ENCODE results near the gene PCNX1.
"Not testable (repeated sequence)": the region's sequence is repeated elsewhere in the genome, so short reads cannot be mapped to it uniquely, and the experiment has no call there.

Gene PCNX1

GRCh38 chr14:71063351-71063750 lies 156.1 kb downstream of the PCNX1 start:
- DNase-seq (ENCODE audit: low read depth in 1 of 2, low spot score in 1 of 2) = no peak

DNA sequence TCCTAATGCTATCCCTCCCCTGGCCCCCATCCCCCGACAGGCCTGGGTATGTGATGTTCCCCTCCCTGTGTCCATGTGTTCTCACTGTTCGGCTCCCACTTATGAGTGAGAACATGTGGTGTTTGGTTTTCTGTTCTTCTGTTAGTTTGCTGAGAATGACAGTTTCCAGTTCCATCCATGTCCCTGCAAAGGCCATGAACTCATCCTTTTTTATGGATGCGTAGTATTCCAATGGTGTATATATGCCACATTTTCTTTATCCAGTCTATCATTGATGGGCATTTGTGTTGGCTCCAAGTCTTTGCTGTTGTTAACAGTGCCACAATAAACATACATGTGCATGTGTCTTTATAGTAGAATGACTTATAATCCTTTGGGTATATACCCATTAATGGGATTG lies 157.5 kb downstream of the PCNX1 start:
- DNase-seq (ENCODE audit: low read depth in 1 of 2, low spot score in 1 of 2) = not testable (repeated sequence)

DNA sequence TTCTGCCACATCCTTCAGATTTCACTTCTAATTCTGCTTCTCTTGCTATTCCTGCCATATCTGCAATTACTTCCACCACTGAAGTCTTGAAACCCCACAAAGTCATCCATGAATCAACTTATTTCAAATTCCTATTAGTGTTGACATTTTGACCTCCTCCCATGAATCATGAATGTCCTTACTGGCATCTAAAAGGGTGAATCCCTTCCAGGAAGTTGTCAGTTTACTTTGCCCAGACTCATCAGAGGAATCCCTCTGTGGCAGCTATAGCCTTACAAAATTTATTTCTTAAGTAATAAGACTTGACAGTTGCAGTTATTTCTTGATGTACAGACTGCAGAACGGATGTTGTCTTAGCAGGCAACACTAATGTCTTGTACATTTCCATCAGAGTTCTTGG lies 162.9 kb downstream of the PCNX1 start:
- DNase-seq (ENCODE audit: low read depth in 1 of 2, low spot score in 1 of 2) = no peak

DNA sequence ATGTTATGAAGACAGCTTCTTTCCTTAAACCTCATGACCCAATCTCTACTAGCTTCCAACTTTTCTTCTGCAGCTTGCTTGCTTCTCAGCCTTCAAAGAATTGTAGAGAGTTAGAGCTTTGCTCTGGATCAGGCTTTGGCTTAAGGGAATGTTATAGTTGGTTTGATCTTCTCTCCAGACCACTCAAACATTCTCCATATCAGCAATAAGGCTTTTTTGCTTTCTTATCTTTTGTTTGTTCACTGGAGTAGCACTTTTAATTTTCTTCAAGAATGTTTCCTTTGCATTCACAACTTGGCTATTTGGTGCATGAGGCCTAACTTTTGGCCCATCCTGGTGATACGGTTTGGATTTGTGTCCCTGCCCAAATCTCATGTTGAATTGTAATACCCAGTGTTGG lies 163.8 kb downstream of the PCNX1 start:
- no peak for DNase-seq (ENCODE audit: low read depth in 1 of 2, low spot score in 1 of 2)

- DNase-seq (ENCODE audit: low read depth in 1 of 2, low spot score in 1 of 2) = no peak
Measured at GRCh38 chr14:71076462-71077092, 169.3 kb downstream of the PCNX1 start.

GRCh38 chr14:71078500-71078899 lies 171.2 kb downstream of the PCNX1 start:
- no peak for DNase-seq (ENCODE audit: low read depth in 1 of 2, low spot score in 1 of 2)

DNA sequence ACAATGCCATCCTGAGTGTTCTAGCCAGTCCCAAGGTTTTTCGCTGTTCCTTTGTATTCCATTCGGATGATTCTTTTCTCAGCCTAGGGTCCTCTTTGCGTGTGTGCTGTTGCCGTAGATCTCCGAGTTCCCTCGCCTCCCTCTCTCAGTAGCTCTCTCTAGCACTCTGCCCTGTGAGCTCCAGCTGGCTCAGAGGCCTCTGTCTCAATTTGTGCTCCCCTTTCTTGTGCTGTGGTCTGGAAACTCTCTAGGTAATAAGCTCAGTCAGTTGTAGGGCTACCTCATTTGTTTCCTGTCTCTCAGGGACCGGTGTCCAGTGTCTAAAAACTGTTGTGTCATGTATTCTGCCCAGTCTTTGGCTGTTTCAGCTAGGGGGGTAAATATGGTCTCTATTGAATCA lies 179.3 kb downstream of the PCNX1 start:
- DNase-seq (ENCODE audit: low read depth in 1 of 2, low spot score in 1 of 2) = no peak

- no peak for DNase-seq (ENCODE audit: low read depth in 1 of 2, low spot score in 1 of 2)
Measured at GRCh38 chr14:71089971-71090370, 182.7 kb downstream of the PCNX1 start.

DNA sequence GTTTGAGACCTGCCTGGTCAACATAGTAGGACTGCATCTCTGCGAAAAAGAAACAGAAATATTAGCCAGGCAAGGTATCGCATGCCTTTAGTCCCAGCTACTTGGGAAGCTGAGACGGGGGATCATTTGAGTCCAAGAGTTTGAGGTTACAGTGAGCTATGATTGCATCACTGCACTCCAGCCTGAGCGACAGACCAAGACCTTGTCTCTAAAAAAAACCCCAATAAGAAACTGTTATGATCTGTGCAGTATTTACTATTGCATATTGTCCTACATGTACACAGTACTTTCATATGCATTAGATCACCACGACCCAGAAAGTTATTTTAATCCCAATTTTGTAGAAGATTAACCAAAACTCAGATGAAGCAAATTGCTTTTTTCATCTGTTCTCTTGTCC lies 187.5 kb downstream of the PCNX1 start:
- DNase-seq (ENCODE audit: low read depth in 1 of 2, low spot score in 1 of 2) = no peak

DNA sequence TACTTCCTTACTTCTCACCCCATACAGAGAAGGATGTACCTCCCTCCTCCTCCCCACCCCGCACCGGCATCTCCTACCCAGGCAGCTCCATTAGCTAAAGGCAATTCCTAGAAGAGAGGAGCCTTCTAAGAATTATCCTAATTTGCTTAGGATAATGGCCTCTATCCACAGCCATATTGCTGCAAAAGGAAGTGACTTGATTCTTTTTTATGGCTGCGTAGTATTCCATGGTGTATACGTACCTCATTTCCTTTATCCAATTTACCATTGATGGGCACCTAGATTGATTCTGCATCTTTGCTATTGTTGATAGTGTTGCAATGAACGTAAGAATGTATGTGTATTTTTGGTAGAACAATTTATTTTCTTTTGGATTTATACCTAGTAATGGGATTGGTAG lies 189.7 kb downstream of the PCNX1 start:
- DNase-seq (ENCODE audit: low read depth in 1 of 2, low spot score in 1 of 2) = no peak

DNA sequence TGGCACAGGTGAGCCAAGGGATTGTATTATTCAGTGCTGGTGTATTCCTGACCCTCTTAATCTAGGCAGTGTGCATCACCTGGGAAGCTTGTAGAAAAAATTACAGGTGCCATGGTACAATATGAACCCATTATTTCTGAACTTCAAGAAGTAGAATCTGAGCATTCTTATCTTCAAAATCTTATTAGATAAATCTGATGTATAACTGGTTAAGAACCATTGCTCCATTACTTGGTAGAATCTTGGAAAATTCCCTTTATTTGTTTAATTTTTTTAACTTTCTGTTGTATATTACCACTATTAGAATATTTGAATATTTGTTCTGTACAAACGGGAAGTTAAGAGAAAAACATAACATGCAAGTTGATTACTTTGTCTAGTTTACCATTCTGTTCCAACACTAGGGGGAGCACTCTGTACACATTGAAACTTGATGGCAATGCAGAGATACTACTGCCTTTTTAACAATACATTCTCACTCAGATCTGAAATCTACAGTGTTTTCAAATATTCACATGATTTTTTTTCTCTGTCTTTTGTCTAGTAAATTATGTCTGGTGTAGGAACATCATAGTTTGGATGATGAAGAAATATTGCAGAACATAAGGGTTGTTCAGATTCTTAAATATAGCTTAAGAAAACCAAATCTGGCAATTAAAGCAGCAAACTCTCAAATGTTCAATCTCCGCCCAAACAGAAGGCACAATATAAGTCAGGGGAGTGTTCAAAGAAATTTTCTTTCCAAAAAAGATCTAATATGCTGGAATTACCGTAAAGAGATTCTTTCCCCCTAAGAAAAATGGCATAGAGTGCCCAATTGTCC lies 196.6 kb downstream of the PCNX1 start:
- DNase-seq (ENCODE audit: low read depth in 1 of 2, low spot score in 1 of 2) = peak in 1 of 2 donors; percentile 38

GRCh38 chr14:71105177-71105576 lies 197.9 kb downstream of the PCNX1 start:
- no peak for DNase-seq (ENCODE audit: low read depth in 1 of 2, low spot score in 1 of 2)

DNA sequence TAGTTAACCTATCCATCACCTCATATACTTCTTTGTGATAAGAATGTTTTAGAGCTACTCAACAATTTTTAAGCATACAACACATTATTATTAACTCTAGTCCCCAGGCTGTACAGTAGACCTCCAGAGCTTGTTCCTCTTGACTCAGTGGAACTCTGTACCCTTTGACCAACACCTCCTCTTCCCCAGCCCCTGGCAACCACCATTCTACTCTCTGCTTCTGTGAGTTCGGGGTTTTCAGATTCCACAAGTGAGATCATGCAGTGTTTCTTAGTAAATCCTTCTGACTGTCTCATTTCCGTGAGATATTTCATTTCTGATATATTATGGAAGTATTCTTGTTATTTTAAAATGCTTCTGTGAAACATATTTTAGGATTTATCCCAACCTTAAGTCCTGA lies 200.7 kb downstream of the PCNX1 start:
- no peak for DNase-seq (ENCODE audit: low read depth in 1 of 2, low spot score in 1 of 2)

- DNase-seq (ENCODE audit: low read depth in 1 of 2, low spot score in 1 of 2) = no peak
Measured at GRCh38 chr14:71108398-71109119, 201.3 kb downstream of the PCNX1 start.

- no peak for DNase-seq (ENCODE audit: low read depth in 1 of 2, low spot score in 1 of 2)
Measured at GRCh38 chr14:71113376-71113775, 206.1 kb downstream of the PCNX1 start.

GRCh38 chr14:71114565-71114964 lies 207.3 kb downstream of the PCNX1 start:
- DNase-seq (ENCODE audit: low read depth in 1 of 2, low spot score in 1 of 2) = no peak

- DNase-seq (ENCODE audit: low read depth in 1 of 2, low spot score in 1 of 2) = no peak
Measured at GRCh38 chr14:71115306-71115705, 208.0 kb downstream of the PCNX1 start.

- no peak for DNase-seq (ENCODE audit: low read depth in 1 of 2, low spot score in 1 of 2)
Measured at GRCh38 chr14:71115821-71116567, 208.7 kb downstream of the PCNX1 start.

DNA sequence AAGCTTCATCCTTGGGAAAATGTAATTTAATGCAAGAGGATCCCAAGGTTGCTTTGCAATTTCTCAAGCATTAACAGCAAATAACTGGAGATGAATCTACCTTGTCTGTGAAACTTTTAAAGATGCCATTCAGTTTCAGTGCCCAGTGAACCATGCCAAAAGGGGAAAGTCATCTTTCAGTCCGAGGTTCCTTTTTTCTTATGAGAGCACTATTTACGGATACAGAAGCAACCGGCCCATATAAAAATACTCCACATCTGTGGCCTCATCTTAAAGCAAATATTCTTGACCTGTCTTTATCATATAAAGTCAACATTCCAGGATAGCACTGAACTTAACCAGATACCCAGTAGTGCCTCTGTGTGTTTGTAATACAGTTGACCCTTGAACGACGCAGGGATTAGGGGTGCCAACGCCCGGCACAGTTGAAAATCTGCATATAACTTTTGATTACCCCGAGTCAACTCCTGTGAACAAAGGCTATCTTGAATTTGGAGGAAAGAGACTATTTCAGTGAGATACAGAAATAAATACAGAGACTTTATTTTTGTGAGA lies 209.4 kb downstream of the PCNX1 start:
- DNase-seq (ENCODE audit: low read depth in 1 of 2, low spot score in 1 of 2) = no peak

GRCh38 chr14:71117839-71118743 lies 210.8 kb downstream of the PCNX1 start:
- no peak for DNase-seq (ENCODE audit: low read depth in 1 of 2, low spot score in 1 of 2)

Measured in activated CD4-positive, alpha-beta T cell treated with anti-CD3 and anti-CD28 coated beads, Interleukin-2, amount 50 U/mL, for 24 hours (primary cell).